Fibroblast of lung (primary cell): Measurements from ENCODE around the gene TGFBR3. TPM values are rescaled to one million over a fixed set of nuclear protein-coding genes. Genes with fewer than 3 reads are reported as not detected.

Source experiments
- DNase-seq, 2 donors: peaks; one replicate each; pipeline versions ENCODE4 v3.0.0 to v3.0.0-alpha.2; 2010; ENCODE audit warnings: low read depth in 2 of 2
- H2AFZ ChIP-seq: 2 replicates; pipeline ENCODE4 v1.5.1; 2012; ENCODE audit warnings: low read length, control low read depth, inconsistent platforms
- H3K27ac ChIP-seq: 2 replicates; pipeline ENCODE4 v1.5.1; 2011; ENCODE audit warnings: low read length, control low read depth; ENCODE audit not compliant: insufficient read depth
- H3K27me3 ChIP-seq: 2 replicates; pipeline ENCODE4 v1.5.1; 2011; ENCODE audit warnings: mild to moderate bottlenecking, low read length; ENCODE audit not compliant: control insufficient read depth, insufficient read depth
- H3K36me3 ChIP-seq: 2 replicates; pipeline ENCODE4 v1.5.1; 2011; ENCODE audit warnings: low read length; ENCODE audit not compliant: control insufficient read depth, insufficient read depth
- H3K4me1 ChIP-seq: 2 replicates; pipeline ENCODE4 v1.5.1; 2011; ENCODE audit warnings: low read length; ENCODE audit not compliant: control insufficient read depth, insufficient read depth; ENCODE audit errors: extremely low read depth
- H3K4me2 ChIP-seq: 2 replicates; pipeline ENCODE4 v1.5.1; 2011; ENCODE audit warnings: low read length, control low read depth; ENCODE audit not compliant: insufficient read depth; ENCODE audit errors: extremely low read depth
- H3K4me3 ChIP-seq, 4 experiments: fragments of 200-600 bp in 1 of 4; sonication (generic) in 1 of 4; replicated peaks in 1 of 4; 2 replicates each; pipeline ENCODE4 v1.5.1; 2011 to 2016; ENCODE audit warnings: low read length in 4 of 4, low read depth in 3 of 4, mild to moderate bottlenecking in 3 of 4, control low read depth in 2 of 4, inconsistent platforms in 1 of 4, mixed read lengths in 1 of 4; ENCODE audit not compliant: insufficient read depth in 1 of 4; ENCODE audit errors: control extremely low read depth in 1 of 4
- H3K79me2 ChIP-seq: 2 replicates; pipeline ENCODE4 v1.5.1; 2012; ENCODE audit warnings: mild to moderate bottlenecking, low read length, inconsistent platforms; ENCODE audit not compliant: control insufficient read depth, insufficient read depth
- H3K9ac ChIP-seq: 2 replicates; pipeline ENCODE4 v1.5.1; 2011; ENCODE audit warnings: mild to moderate bottlenecking, low read length, control low read depth; ENCODE audit not compliant: insufficient read depth
- H3K9me3 ChIP-seq: 2 replicates; pipeline ENCODE4 v1.5.1; 2012; ENCODE audit warnings: low read depth, low read length; ENCODE audit not compliant: control insufficient read depth, insufficient read depth
- H4K20me1 ChIP-seq: 2 replicates; pipeline ENCODE4 v1.5.1; 2011; ENCODE audit warnings: low read length; ENCODE audit not compliant: control insufficient read depth, insufficient read depth; ENCODE audit errors: extremely low read depth
- CTCF ChIP-seq, 2 donors: IDR thresholded peaks in 1 of 2; conservative IDR thresholded peaks in 1 of 2; 1 replicate in 1 of 2; 2 replicates in 1 of 2; pipeline ENCODE4 v1.5.1; 2011 to 2012; ENCODE audit warnings: low read length in 2 of 2, control low read depth in 1 of 2, inconsistent platforms in 1 of 2, low read depth in 1 of 2, mild to moderate bottlenecking in 1 of 2
- EZH2 ChIP-seq: IDR thresholded peaks from 2 replicates; pipeline ENCODE4 v1.5.1; 2012; ENCODE audit warnings: low read length, control low read depth, mild to moderate bottlenecking; ENCODE audit errors: missing control alignments
- polyA plus RNA-seq, 2 donors: library from polyadenylated mRNA; depleted of rRNA in 1 of 2; stranded (reverse) in 1 of 2; unstranded in 1 of 2; fragments of >200 nt; gene quantifications; 2 replicates each; pipeline ENCODE4 v1.2.1, GENCODE V29; 2011 to 2012; ENCODE audit warnings: missing spikeins in 1 of 2
- total RNA-seq: library from RNA; depleted of rRNA; stranded (reverse); fragments of >200 nt; gene quantifications from 2 replicates; pipeline ENCODE4 v1.2.1, GENCODE V29; 2014

The TGFBR3 gene
- total and polyA plus RNA-seq, 2 donors (not counting 1 experiment from before 2014, with no cell fraction given): 68.3 to 98.1 TPM

DNA sequence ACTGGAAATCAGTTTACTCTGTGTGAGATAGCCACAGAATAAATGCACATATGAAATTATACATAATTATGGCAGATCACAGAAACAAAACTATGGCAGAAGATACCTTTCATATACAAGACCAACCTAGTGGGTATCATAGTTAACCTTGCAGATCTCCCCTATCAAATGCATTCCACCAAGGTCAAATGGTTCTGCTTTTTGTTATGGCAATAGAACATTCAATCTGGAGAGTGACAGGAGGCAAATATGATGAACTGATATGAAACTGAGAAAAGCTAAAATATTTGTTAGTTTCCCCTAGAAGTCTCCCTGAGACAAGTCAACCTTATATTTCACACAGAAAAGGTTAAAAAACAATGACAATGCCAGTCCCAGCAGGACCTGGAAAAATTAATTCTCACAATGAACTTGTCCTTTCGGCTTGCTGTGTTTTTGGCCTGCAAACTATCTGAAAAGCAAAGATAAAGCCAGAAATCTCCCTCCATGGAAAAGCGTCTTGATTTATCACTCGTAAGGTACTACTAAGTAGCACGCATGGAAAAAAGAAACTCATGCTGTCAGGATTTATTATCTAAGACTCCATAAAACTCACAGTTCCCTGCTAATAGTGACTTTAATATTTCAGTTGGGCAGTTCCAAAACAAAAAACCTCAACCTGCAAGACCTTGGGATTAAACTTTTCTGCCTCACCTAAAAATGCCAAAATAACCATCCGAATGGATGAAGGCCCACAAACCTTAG lies 174.3 kb downstream of the TGFBR3 start:
- Histone ChIP-seq H3K79me2 (no peaks in the 10 kb centered on the region), H3K4me2 (no peak overlapping the region), H2AFZ (no peak overlapping the region), H3K4me3 (no peak overlapping the region), H3K9ac (no peak overlapping the region), H3K36me3 (peaks cover 11% of the 10 kb centered on the region), H3K27ac (no peak overlapping the region), H3K27me3 (no peaks in the 10 kb centered on the region), H3K4me1 (peaks cover 9% of the 10 kb centered on the region), H4K20me1 (no peaks in the 10 kb centered on the region), H3K9me3 (no peaks in the 10 kb centered on the region)
- TF ChIP-seq EZH2: no peak
- no peak for TF ChIP-seq CTCF (conservative IDR thresholded peaks at IDR 0.05 in 1 of 2, IDR thresholded peaks at IDR 0.05 in 1 of 2; ENCODE audit: low read depth in 1 of 2, low read length in 2 of 2)
- DNase-seq: no peak

DNA sequence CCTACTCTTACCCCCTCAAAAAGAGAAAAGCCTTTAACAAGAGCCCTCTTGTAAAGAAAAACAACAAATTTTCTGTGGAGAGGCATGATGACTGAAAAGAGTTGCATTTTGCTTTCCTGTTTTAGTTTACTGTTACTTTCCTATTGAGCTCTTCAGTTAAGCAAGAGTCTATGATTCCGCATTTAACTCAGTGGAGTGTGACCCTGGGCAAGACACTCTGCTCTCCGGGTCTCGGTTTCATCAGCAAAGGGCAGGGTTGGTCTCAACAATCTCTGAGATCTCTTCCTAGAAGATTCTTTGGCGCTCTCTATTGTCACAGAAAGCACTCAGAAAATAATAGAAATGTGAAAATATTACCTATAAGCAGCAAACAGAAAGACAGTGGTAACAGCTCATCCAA lies 175.7 kb downstream of the TGFBR3 start:
- Histone ChIP-seq H3K9ac (no peak overlapping the region), H3K4me1 (peaks cover 9% of the 10 kb centered on the region), H3K79me2 (no peaks in the 10 kb centered on the region), H3K27me3 (no peaks in the 10 kb centered on the region), H3K27ac (no peak overlapping the region), H2AFZ (no peak overlapping the region), H3K36me3 (peaks cover 9% of the 10 kb centered on the region), H3K4me2 (no peak overlapping the region), H4K20me1 (no peaks in the 10 kb centered on the region), H3K4me3 (no peak overlapping the region), H3K9me3 (no peaks in the 10 kb centered on the region)
- no peak for DNase-seq
- TF ChIP-seq EZH2: no peak
- no peak for TF ChIP-seq CTCF (conservative IDR thresholded peaks at IDR 0.05 in 1 of 2, IDR thresholded peaks at IDR 0.05 in 1 of 2; ENCODE audit: low read depth in 1 of 2, low read length in 2 of 2)

DNA sequence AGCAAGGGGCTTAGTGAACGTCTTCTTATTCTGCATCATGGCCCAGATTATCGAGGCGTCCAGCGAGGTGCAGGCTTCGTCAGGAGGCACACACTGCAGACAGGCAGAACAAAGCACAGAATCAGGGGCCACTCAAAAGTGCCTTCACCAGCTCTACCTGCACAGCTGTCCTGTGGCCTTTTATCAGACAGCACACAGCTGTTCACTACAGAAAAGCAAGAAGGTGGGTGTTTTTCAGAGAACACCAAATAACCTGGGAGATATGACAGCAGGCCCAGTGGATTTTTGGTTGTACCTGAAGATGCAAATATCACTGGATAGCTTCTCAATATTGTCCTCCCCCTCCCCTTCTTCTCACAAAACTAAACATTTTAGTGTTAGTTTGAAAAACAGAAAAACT lies 177.3 kb downstream of the TGFBR3 start:
- Histone ChIP-seq H3K9me3 (no peaks in the 10 kb centered on the region), H2AFZ (no peak overlapping the region), H3K9ac (no peak overlapping the region), H3K27ac (no peak overlapping the region), H3K4me2 (no peak overlapping the region), H3K4me1 (peaks cover 8% of the 10 kb centered on the region), H3K4me3 (no peak overlapping the region), H3K36me3 (peaks cover 7% of the 10 kb centered on the region), H3K27me3 (no peaks in the 10 kb centered on the region), H4K20me1 (no peaks in the 10 kb centered on the region), H3K79me2 (no peaks in the 10 kb centered on the region)
- DNase-seq: no peak
- TF ChIP-seq EZH2: no peak
